Colonic mucosa (tissue), 4 donors: Measurements from ENCODE around the gene SPINK9. TPM values are rescaled to one million over a fixed set of nuclear protein-coding genes. Genes with fewer than 3 reads are reported as not detected.

Source experiments
- DNase-seq: peaks from one replicate; pipeline ENCODE4 v3.0.0-alpha.2; 2020
- H3K27ac ChIP-seq: fragments of 200-600 bp; one replicate; pipeline ENCODE4 v1.8.0; 2021
- H3K27me3 ChIP-seq: fragments of 200-600 bp; one replicate; pipeline ENCODE4 v1.8.0; 2021
- H3K36me3 ChIP-seq: fragments of 200-600 bp; one replicate; pipeline ENCODE4 v1.8.0; 2021
- H3K4me1 ChIP-seq: fragments of 200-600 bp; one replicate; pipeline ENCODE4 v1.8.0; 2021; ENCODE audit warnings: mild to moderate bottlenecking
- H3K4me3 ChIP-seq: fragments of 200-600 bp; one replicate; pipeline ENCODE4 v1.8.0; 2021
- H3K9ac ChIP-seq, 2 donors: one replicate each; pipeline ENCODE4 v1.7.0; 2013; ENCODE audit warnings: control low read depth in 2 of 2, low read depth in 2 of 2, low read length in 2 of 2
- H3K9me3 ChIP-seq: fragments of 200-600 bp; one replicate; pipeline ENCODE4 v1.8.0; 2021
- intact Hi-C: fragments of 100-400 bp; cut with DNase I; formaldehyde crosslinking; loops from one replicate; pipeline ENCODE4 v1.14.1; 2022
- total RNA-seq, 2 donors: library from RNA; stranded (reverse); fragmentation: NEBNext Ultra II Directional in 1 of 2; extraction: Animal tissue kit (Norgen Biotek cat#: 25700) in 1 of 2; gene quantifications; one replicate each; pipeline ENCODE4 v1.2.1, GENCODE V29; 2021
- TF ChIP-seq, protein P1 (sequence below): fragments of 200-600 bp; IDR thresholded peaks from one replicate; pipeline ENCODE4 v1.8.0; 2022; ENCODE audit warnings: antibody characterized with exemption, mild to moderate bottlenecking
- donor health status: healthy.
- donor health status: DM: no; HTN: no; CAD: no.
- donor health status: DM: no; HTN: no; CAD: no.

The SPINK9 gene, protein sequence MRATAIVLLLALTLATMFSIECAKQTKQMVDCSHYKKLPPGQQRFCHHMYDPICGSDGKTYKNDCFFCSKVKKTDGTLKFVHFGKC
- not detected for total RNA-seq

DNA sequence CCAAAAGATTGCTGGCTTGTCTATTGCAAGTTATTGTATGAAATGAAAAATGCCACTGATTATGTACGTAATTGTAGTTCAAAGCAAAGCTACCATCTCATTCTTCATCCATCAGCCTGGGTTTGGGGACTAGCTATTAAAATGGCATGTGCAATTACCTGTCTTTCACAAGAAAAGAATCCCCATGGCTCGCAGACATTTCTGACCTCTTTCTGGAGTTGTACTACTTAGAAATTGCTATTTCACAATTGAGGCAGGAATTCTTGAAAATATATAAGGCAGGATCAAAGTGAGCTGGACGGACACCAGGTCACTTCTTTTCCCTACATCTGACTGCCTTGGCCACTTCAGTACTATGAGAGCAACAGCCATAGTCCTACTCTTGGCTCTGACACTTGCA lies at the start of gene SPINK9:
Gene SPINK9 (plus strand): TSS at position 301 of the 400 bp plus-strand sequence. CDS start 55 bp downstream, at position 356.
- TF ChIP-seq, protein P1, sequence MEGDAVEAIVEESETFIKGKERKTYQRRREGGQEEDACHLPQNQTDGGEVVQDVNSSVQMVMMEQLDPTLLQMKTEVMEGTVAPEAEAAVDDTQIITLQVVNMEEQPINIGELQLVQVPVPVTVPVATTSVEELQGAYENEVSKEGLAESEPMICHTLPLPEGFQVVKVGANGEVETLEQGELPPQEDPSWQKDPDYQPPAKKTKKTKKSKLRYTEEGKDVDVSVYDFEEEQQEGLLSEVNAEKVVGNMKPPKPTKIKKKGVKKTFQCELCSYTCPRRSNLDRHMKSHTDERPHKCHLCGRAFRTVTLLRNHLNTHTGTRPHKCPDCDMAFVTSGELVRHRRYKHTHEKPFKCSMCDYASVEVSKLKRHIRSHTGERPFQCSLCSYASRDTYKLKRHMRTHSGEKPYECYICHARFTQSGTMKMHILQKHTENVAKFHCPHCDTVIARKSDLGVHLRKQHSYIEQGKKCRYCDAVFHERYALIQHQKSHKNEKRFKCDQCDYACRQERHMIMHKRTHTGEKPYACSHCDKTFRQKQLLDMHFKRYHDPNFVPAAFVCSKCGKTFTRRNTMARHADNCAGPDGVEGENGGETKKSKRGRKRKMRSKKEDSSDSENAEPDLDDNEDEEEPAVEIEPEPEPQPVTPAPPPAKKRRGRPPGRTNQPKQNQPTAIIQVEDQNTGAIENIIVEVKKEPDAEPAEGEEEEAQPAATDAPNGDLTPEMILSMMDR, result no peak
- no peak for DNase-seq
- Histone ChIP-seq H3K27ac (no peak within 1 kb of the TSS), H3K4me3 (no peak within 1 kb of the TSS), H3K27me3 (no peaks in the 10 kb centered on the region), H3K4me1 (no peaks in the 10 kb centered on the region), H3K9me3 (no peaks in the 10 kb centered on the region), H3K9ac (no peak within 1 kb of the TSS), H3K36me3 (no peaks in the 10 kb centered on the region)
- intact Hi-C loops, result no loop called here

DNA sequence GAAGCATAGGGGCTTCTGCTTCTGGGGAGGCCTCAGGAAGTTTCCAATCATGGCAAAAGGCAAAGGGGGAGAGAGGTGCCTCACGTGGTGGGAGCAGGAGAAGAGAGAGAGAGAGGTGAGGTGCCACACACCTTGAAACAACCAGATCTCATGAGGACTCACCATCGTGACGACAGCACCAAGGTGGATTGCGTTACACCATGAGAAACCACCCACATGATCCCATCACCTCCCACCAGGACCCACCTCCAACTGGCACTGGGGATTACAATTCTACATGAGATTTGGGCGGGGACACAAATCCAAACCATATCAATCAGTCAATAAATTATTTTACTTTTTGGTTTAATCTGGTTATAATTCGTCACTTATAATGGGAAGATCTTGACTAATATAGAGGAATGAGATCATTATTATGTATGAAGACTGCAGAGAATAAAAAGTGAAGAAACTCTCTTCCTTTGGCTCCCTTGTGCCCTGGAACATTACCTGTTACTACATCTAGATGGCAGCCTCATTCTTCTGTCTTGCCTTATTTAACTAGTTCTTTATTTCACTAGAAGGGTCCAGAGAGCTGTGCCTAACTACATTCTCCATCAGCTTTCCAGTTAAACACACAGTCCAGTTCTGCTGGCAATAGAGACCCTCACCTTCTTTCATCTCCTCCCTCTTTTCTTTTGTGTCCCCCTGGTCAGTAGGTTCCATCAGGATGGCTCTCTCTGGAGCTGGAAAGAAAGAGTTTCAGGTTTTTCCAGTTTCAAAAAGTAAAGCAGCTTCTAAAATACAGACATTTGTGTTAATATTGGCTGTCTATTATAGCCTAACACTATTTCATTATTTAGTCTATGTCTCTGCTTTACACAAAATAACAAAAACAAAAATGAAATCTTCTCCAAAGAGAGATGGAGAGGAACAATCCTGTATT lies 44.8 kb upstream of the SPINK9 start:
- Histone ChIP-seq H3K27me3 (no peaks in the 10 kb centered on the region), H3K4me1 (no peaks in the 10 kb centered on the region), H3K36me3 (no peaks in the 10 kb centered on the region), H3K9me3 (no peaks in the 10 kb centered on the region), H3K4me3 (no peak overlapping the region), H3K9ac (no peak overlapping the region), H3K27ac (no peak overlapping the region)
- DNase-seq, result no peak
- TF ChIP-seq, protein P1, result peak; percentile 33
- intact Hi-C loops, result no loop called here

DNA sequence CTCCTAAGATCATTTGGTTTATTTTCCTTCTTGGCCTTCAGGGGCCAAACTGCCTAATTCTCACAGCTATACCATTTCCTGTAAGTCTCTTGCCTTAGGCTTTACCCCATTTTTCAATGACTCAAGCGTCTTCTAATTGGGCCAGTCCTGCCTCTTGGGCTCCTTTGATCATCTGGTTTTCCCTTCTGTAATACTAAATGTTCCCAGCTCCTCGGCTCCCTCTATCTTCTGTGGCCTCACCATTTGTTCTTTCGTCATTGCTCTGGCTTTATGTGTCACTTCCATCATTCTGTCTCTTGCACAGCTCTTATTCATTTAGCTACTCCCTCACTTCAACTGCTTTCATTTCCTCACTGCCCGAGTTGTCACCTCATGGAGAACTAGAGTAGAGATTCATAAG lies 37.6 kb upstream of the SPINK9 start:
- Histone ChIP-seq H3K9ac (no peak overlapping the region), H3K36me3 (no peaks in the 10 kb centered on the region), H3K9me3 (no peaks in the 10 kb centered on the region), H3K27ac (no peak overlapping the region), H3K27me3 (no peaks in the 10 kb centered on the region), H3K4me1 (no peaks in the 10 kb centered on the region), H3K4me3 (no peak overlapping the region)
- intact Hi-C loops, result no loop called here
- no peak for DNase-seq
- TF ChIP-seq, protein P1, result no peak

DNA sequence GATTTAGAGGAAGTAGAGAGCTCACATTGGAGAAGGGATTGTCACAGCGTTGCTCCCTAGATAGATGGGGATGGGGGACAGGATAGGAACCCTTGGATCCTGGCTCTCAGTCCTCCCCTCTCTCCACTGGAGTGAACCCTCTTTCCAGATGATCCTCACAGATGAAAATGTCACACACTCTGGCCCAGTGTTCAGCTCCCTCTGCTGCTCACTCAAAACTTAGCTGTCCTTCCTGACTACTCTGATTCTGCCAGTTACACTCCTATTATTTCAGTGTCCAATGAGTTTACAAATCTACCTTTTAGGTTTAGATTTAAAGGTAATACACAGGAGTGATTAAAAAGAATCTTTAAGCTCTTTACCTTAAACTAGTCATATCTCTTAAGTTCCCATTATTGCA lies 28.9 kb upstream of the SPINK9 start:
- DNase-seq, result no peak
- intact Hi-C loops, result no loop called here
- Histone ChIP-seq H3K27me3 (no peaks in the 10 kb centered on the region), H3K4me3 (no peak overlapping the region), H3K4me1 (no peaks in the 10 kb centered on the region), H3K27ac (no peak overlapping the region), H3K9me3 (no peaks in the 10 kb centered on the region), H3K9ac (no peak overlapping the region), H3K36me3 (no peaks in the 10 kb centered on the region)
- TF ChIP-seq, protein P1, result no peak

DNA sequence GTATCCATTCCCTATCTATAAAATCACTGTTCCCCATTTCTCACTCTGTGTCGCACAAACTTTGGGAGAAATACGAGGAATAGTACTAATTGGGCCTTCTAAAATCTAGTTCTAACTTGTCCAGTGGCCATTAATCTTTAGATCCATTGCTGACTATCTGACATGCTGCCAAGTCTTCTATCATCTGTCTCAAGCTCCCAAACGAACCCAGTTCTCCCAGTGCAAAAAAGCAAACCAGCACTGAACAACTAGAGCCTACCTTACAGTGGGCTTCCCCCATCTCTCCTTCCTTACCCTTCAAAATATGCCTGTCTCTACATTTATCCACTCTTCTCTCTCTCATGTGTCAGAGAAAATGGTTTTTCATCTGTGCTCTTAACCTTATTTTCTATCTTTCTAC lies 26.3 kb upstream of the SPINK9 start:
- intact Hi-C loops, result no loop called here
- Histone ChIP-seq H3K4me1 (no peaks in the 10 kb centered on the region), H3K4me3 (no peak overlapping the region), H3K27ac (no peak overlapping the region), H3K9ac (no peak overlapping the region), H3K9me3 (no peaks in the 10 kb centered on the region), H3K36me3 (no peaks in the 10 kb centered on the region), H3K27me3 (no peaks in the 10 kb centered on the region)
- TF ChIP-seq, protein P1, result no peak
- DNase-seq, result no peak
